Measurements from ENCODE around the gene SNX14.
A peak's percentile ranks its signal among the peaks of the same experiment; 100 is the strongest.

SNX14 gene

DNA sequence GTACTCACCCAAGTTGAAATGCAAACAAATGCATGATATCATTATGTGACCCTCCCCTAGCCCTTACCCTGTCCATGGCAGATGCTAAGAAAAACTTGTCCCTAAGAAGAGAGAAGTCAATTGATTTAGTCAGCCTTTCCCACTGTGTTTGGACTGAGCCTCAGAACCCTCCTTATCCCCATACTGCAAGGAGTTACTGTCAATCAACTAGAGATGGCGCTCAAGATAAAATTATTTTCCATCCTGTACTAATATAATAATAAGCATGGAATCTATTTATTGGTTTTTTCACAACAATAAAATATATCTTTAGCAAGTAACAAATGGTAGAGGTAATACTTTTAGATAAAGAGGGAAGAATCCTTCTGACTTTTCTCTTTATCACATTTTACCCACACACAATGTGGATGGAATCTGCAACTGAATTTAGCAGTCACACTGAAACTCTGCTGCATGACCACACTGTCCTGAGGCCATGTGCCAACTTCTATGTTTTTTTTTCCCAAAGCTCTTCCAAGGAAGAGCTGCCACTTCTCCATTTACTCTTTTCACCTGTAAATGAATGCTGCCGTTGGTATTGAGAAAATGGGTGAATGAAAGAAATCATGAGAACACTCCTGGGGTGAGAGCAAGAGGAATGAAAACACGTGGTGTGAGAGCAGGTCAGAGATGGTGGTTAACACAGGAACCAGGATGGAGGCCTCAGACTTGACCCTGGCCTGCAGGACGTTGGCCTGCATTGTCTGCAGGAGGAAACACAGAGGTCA is 133.3 kb downstream of the SNX14 start:
- TF ChIP-seq POLR2A (IDR thresholded peaks at IDR 0.05; ENCODE audit: low read depth, low read length) (no peak), SPI1 (IDR thresholded peaks at IDR 0.05; ENCODE audit: low read depth, low read length) (no peak), POLR2AphosphoS5 (IDR thresholded peaks at IDR 0.05; ENCODE audit: low read depth, low read length) (no peak), PAX5 (IDR thresholded peaks at IDR 0.05; ENCODE audit: insufficient read depth, low read length, severe bottlenecking) (no peak), TAF1 (IDR thresholded peaks at IDR 0.05; ENCODE audit: low read depth, low read length) (no peak), POU2F2 (IDR thresholded peaks at IDR 0.05; ENCODE audit: low read depth, low read length) (no peak)
- DNase-seq (ENCODE audit: insufficient read length, low spot score) (no peak), FAIRE-seq (no peak)

GRCh38 chr6:85459224-85459901 is 134.3 kb downstream of the SNX14 start:
- DNase-seq (ENCODE audit: insufficient read length, low spot score): no peak
- no peak for TF ChIP-seq POU2F2 (IDR thresholded peaks at IDR 0.05; ENCODE audit: low read depth, low read length)
- no peak for TF ChIP-seq TAF1 (IDR thresholded peaks at IDR 0.05; ENCODE audit: low read depth, low read length)
- no peak for TF ChIP-seq SPI1 (IDR thresholded peaks at IDR 0.05; ENCODE audit: low read depth, low read length)
- TF ChIP-seq PAX5 (IDR thresholded peaks at IDR 0.05; ENCODE audit: insufficient read depth, low read length, severe bottlenecking): no peak
- TF ChIP-seq POLR2AphosphoS5 (IDR thresholded peaks at IDR 0.05; ENCODE audit: low read depth, low read length): no peak
- no peak for TF ChIP-seq POLR2A (IDR thresholded peaks at IDR 0.05; ENCODE audit: low read depth, low read length)
- no peak for FAIRE-seq

GRCh38 chr6:85458782-85459181 is 134.9 kb downstream of the SNX14 start:
- FAIRE-seq (no peak), DNase-seq (ENCODE audit: insufficient read length, low spot score) (no peak)
- TF ChIP-seq TAF1 (IDR thresholded peaks at IDR 0.05; ENCODE audit: low read depth, low read length) (no peak), SPI1 (IDR thresholded peaks at IDR 0.05; ENCODE audit: low read depth, low read length) (no peak), PAX5 (IDR thresholded peaks at IDR 0.05; ENCODE audit: insufficient read depth, low read length, severe bottlenecking) (no peak), POLR2A (IDR thresholded peaks at IDR 0.05; ENCODE audit: low read depth, low read length) (no peak), POU2F2 (IDR thresholded peaks at IDR 0.05; ENCODE audit: low read depth, low read length) (no peak), POLR2AphosphoS5 (IDR thresholded peaks at IDR 0.05; ENCODE audit: low read depth, low read length) (no peak)

- DNase-seq (ENCODE audit: insufficient read length, low spot score) (no peak), FAIRE-seq (no peak)
- no peak for TF ChIP-seq PAX5 (IDR thresholded peaks at IDR 0.05; ENCODE audit: insufficient read depth, low read length, severe bottlenecking)
- TF ChIP-seq SPI1 (IDR thresholded peaks at IDR 0.05; ENCODE audit: low read depth, low read length): peak; percentile 57
- no peak for TF ChIP-seq POLR2AphosphoS5 (IDR thresholded peaks at IDR 0.05; ENCODE audit: low read depth, low read length)
Measured at GRCh38 chr6:85458184-85458583, 135.5 kb downstream of the SNX14 start.

- FAIRE-seq (no peak), DNase-seq (ENCODE audit: insufficient read length, low spot score) (no peak)
- no peak for TF ChIP-seq PAX5 (IDR thresholded peaks at IDR 0.05; ENCODE audit: insufficient read depth, low read length, severe bottlenecking)
- TF ChIP-seq POLR2A (IDR thresholded peaks at IDR 0.05; ENCODE audit: low read depth, low read length): no peak
- no peak for TF ChIP-seq POU2F2 (IDR thresholded peaks at IDR 0.05; ENCODE audit: low read depth, low read length)
- no peak for TF ChIP-seq SPI1 (IDR thresholded peaks at IDR 0.05; ENCODE audit: low read depth, low read length)
- TF ChIP-seq POLR2AphosphoS5 (IDR thresholded peaks at IDR 0.05; ENCODE audit: low read depth, low read length): no peak
- TF ChIP-seq TAF1 (IDR thresholded peaks at IDR 0.05; ENCODE audit: low read depth, low read length): no peak
Measured at GRCh38 chr6:85456782-85457181, 136.9 kb downstream of the SNX14 start.

Data from GM12891 (cell line).